ENCODE results near the gene RNPEPL1. TPM values are rescaled to one million over a fixed set of nuclear protein-coding genes. Genes with fewer than 3 reads are reported as not detected.

RNPEPL1 gene
- total RNA-seq, 2 donors from 2014 or later = 74.0 to 77.3 TPM

DNA sequence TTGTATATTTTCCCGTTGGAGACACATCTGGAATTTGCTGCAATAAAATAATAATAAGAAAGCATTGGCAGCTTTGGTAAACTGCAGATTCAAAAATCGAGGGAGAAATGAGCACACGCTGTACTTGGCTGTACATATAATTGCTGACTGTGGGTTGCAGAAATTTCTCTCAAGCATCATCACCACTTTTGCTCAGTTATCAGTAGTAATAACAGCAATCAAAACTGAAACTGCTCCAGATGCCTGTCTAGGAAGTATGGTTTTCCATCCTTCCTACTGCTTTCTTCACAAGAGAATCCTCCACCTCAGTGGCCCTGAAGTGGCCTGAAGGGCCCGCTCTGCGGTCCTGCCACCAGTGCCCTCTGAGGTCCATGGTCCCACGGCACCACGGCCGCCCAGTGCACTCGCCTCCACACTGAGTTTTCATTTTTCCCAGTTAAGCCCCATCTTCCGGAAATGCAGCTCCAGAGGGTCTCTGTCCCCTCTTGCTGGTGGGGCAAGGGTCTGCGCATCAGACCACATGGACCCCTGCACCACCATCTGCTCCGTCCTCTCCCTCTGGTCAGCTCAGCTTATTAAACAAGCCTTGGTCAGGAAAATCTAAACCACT is 4.2 kb upstream of the RNPEPL1 start:
- Mint-ChIP-seq H3K9me3 (no peaks in the 10 kb centered on the region), H3K27me3 (ENCODE audit: low read depth) (no peaks in the 10 kb centered on the region), H3K4me1 (ENCODE audit: low read depth) (peaks cover 67% of the 10 kb centered on the region), H3K36me3 (ENCODE audit: insufficient read depth in 2 of 2) (peaks cover 15 to 19% of the 10 kb centered on the region in 2 donors), H3K4me3 (peak overlapping the region; percentile 94 to 97), H3K27ac (peak overlapping the region; percentile 96)
- ATAC-seq (replicated peaks in 1 of 2) (no peak), DNase-seq (peak in 1 of 2 donors; percentile 3)

DNA sequence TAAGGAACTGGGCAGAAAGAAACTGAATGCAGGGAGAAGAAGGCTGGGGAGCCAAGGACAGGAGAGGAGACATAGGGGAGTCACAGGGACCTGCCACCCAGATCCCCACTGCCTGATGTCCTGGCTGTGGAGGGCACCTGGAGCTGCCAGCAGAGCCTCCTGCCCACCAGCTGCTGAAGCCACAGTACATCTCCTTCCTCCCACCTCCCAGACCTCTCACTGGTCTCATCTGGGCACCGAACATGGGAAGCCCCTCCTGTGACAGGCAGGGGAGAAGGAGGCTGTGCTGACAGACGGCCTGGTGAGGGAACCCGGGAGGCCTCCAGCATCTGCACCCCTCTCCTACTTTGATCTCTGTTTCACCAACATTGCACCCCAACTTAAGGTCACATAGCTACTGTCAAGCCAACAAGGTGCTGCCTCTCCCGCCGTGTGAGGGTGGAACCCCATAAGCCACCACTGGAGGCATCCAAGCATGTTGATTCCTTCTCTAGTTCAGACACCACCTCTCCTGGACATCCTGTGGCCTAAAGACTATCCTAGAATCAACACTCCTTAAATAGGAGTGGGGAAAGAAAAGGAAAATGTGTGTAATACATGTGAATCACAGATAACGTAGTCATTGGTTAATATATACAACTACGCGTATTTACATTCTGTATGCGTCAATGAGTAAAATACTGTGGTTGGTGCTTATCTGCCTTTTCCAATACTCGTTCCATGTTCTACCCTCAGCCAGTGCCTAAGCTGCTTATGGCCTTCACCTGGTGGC is 3.5 kb upstream of the RNPEPL1 start:
- H3K4me3 Mint-ChIP-seq = peak overlapping the region; percentile 94 to 97
- H3K9me3 Mint-ChIP-seq = no peaks in the 10 kb centered on the region
- peak; percentile 47 to 60 for DNase-seq
- H3K4me1 Mint-ChIP-seq (ENCODE audit: low read depth) = peaks cover 66% of the 10 kb centered on the region
- no peaks in the 10 kb centered on the region for H3K27me3 Mint-ChIP-seq (ENCODE audit: low read depth)
- H3K27ac Mint-ChIP-seq = peak overlapping the region; percentile 96
- peaks cover 15 to 18% of the 10 kb centered on the region in 2 donors for H3K36me3 Mint-ChIP-seq (ENCODE audit: insufficient read depth in 2 of 2)
- no peak for ATAC-seq (replicated peaks in 1 of 2)

DNA sequence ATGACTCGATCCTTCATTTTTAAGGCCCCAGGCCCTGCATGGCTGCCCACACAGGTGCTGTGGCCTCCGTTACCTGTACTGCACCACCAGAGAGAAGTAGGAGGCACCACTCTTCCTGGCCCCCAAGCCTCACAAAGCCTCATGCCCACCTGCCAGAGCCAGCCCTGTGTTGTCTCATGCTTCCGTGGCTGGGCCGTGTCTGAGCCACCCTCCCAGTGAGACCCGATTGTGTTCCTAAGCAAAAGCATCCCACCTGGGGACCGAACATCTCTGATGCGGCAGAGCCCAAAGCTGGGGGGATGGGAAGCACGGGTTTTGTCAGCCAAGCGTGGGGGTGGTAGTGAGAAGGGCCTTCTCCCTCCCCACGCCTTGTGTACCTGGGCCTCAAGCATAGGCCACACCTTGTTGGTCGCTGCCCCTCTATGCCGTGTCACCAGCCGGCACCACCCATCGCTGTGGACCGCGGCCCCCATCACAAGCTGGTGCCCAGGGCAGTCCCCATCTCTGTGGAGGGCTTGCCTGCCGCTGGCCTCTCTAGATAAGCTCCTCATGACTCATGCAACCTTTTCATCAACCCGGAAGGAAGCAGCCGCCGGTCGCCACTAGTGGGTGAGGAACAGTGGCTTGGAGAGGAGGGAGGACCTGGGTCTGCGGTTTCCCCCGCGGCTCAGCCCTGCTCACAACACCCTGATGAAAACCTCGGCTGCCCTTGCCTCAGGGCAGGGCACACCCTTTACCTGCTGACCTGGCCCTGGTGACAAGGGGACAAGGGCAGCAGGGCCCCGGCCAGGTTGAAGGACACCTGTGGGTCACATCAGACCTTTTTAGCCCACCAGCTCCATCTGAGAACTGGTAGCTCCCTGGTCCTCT is 2.7 kb upstream of the RNPEPL1 start:
- Mint-ChIP-seq H3K4me1 (ENCODE audit: low read depth) (peaks cover 72% of the 10 kb centered on the region), H3K36me3 (ENCODE audit: insufficient read depth in 2 of 2) (peaks cover 15 to 18% of the 10 kb centered on the region in 2 donors), H3K27ac (peak overlapping the region; percentile 96), H3K27me3 (ENCODE audit: low read depth) (no peaks in the 10 kb centered on the region), H3K9me3 (no peaks in the 10 kb centered on the region), H3K4me3 (peak overlapping the region; percentile 94 to 97)
- peak; percentile 93 to 95 for DNase-seq
- peak; percentile 62 to 66 for ATAC-seq (replicated peaks in 1 of 2)

- H3K9me3 Mint-ChIP-seq = no peaks in the 10 kb centered on the region
Measured at GRCh38 chr2:240566203-240567136, 1.8 kb upstream of the RNPEPL1 start.

GRCh38 chr2:240567137-240567871 is 980 bp upstream of the RNPEPL1 start:
- Mint-ChIP-seq H3K36me3 (ENCODE audit: insufficient read depth in 2 of 2) (peaks cover 10 to 14% of the 10 kb centered on the region in 2 donors), H3K4me3 (peak overlapping the region; percentile 94 to 97), H3K27me3 (ENCODE audit: low read depth) (no peaks in the 10 kb centered on the region), H3K27ac (peak overlapping the region; percentile 84), H3K9me3 (no peaks in the 10 kb centered on the region), H3K4me1 (ENCODE audit: low read depth) (peaks cover 73% of the 10 kb centered on the region)
- no peak for ATAC-seq (replicated peaks in 1 of 2)
- peak; percentile 35 to 52 for DNase-seq

More at GRCh38 chr2:240566203-240567136, 1.8 kb upstream of the RNPEPL1 start:
- H3K4me3 Mint-ChIP-seq = peak overlapping the region; percentile 94 to 97
- H3K27me3 Mint-ChIP-seq (ENCODE audit: low read depth) = no peaks in the 10 kb centered on the region
- peaks cover 14 to 16% of the 10 kb centered on the region in 2 donors for H3K36me3 Mint-ChIP-seq (ENCODE audit: insufficient read depth in 2 of 2)
- peaks cover 76% of the 10 kb centered on the region for H3K4me1 Mint-ChIP-seq (ENCODE audit: low read depth)
- peak; percentile 97 to 98 for DNase-seq
- peak overlapping the region; percentile 96 for H3K27ac Mint-ChIP-seq
- ATAC-seq (replicated peaks in 1 of 2) = peak; percentile 68 to 69

DNA sequence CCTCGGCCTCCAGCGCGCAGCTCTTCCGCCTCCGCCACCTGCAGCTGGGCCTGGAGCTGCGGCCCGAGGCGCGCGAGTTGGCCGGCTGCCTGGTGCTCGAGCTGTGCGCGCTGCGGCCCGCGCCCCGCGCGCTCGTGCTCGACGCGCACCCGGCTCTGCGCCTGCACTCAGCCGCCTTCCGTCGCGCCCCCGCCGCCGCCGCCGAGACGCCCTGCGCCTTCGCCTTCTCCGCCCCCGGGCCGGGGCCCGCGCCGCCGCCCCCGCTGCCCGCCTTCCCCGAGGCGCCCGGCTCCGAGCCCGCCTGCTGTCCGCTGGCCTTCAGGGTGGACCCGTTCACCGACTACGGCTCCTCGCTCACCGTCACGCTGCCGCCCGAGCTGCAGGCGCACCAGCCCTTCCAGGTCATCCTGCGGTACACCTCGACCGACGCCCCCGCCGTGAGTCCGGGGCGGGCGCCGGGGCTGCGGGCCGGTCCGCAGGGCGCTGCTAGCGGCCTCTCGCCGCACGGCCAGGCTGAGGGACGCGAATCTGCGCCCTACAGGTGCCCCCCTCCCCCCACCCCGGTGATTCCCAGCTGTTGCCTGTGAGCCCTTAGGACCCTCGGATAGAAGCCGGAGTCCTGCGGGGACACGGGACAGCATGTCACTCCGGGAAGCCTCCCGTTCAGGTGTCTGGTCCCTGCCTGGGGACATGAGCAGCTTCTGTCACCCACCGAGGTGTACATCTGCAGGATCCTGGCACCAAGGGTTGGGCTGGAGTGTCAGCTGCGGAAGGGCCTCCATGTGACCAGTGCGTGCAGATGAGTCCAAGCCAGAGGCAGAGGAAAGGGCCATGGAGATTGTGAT is 616 bp downstream of the RNPEPL1 start:
- Mint-ChIP-seq H3K4me1 (ENCODE audit: low read depth) (peaks cover 57% of the 10 kb centered on the region), H3K27me3 (ENCODE audit: low read depth) (no peaks in the 10 kb centered on the region), H3K36me3 (ENCODE audit: insufficient read depth in 2 of 2) (peaks cover 7 to 8% of the 10 kb centered on the region in 2 donors), H3K9me3 (no peaks in the 10 kb centered on the region), H3K27ac (peak overlapping the region; percentile 79), H3K4me3 (peak overlapping the region; percentile 83 to 88)
- ATAC-seq (replicated peaks in 1 of 2) = peak in 1 of 2 donors; percentile 2
- DNase-seq = peak; percentile 50 to 64

DNA sequence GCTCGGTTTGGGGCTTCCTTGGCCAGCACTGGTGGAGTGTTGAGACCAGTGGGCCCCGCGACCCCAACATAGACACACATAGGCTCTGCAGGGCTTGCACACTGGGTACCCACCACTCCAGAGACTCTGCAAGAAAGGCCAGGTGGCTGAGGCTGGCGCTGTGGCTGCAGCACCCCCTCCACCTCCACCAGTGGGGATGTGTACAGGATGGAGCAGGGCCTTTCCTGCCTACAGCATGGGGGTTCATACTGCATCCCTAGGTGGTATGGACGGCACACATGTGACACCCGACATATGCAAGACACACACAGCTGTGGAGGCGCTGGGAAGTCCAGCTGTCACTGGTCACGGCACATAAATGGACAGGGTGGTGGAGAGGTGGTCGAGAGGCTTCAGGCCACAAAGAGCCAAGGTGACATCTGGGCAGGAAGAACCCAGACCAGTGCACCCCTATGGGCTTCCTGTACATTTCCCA is 1.3 kb downstream of the RNPEPL1 start:
- ATAC-seq (replicated peaks in 1 of 2) (no peak), DNase-seq (no peak)
- Mint-ChIP-seq H3K4me3 (peak overlapping the region; percentile 83 to 88), H3K27me3 (ENCODE audit: low read depth) (no peaks in the 10 kb centered on the region), H3K27ac (peak overlapping the region; percentile 79), H3K9me3 (no peaks in the 10 kb centered on the region), H3K36me3 (ENCODE audit: insufficient read depth in 2 of 2) (peaks cover 5 to 8% of the 10 kb centered on the region in 2 donors), H3K4me1 (ENCODE audit: low read depth) (peaks cover 51% of the 10 kb centered on the region)

DNA sequence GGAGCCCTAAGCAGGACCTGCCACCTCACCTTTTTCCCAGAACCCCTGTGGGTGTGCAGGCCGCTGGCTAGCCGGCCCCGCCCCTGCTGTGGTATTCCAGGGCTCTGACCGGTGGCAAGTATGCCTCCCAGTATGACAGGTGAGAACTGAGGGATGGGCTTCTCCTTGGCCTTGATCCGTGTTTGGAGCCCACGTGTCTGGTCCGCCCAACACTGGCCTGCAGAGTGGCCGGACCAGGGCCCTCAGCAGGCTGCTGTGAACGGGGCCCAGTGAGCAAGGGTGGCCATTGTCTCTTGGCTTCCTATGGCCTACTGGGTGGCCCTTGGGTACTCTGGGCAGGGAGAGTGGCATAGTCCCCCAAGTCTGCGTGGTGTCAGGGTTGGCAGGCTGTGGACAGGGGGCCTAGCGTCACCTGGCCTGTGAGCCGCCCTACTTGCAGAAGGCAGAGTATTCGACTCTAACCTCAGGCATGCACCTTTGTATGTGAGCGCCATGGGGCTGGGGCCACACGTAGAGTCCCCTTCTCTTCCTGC is 1.8 kb downstream of the RNPEPL1 start:
- no peak for DNase-seq
- ATAC-seq (replicated peaks in 1 of 2) = no peak
- Mint-ChIP-seq H3K4me1 (ENCODE audit: low read depth) (peaks cover 46% of the 10 kb centered on the region), H3K27ac (no peak overlapping the region), H3K27me3 (ENCODE audit: low read depth) (no peaks in the 10 kb centered on the region), H3K4me3 (peak overlapping the region; percentile 83 to 88), H3K9me3 (no peaks in the 10 kb centered on the region), H3K36me3 (ENCODE audit: insufficient read depth in 2 of 2) (peaks cover 2 to 6% of the 10 kb centered on the region in 2 donors)

GRCh38 chr2:240570531-240571313 is 2.4 kb downstream of the RNPEPL1 start:
- H3K27ac Mint-ChIP-seq = peak overlapping the region; percentile 79
- DNase-seq = no peak
- H3K9me3 Mint-ChIP-seq = no peaks in the 10 kb centered on the region
- H3K4me3 Mint-ChIP-seq = no peak overlapping the region
- peaks cover 40% of the 10 kb centered on the region for H3K4me1 Mint-ChIP-seq (ENCODE audit: low read depth)
- no peak for ATAC-seq (replicated peaks in 1 of 2)
- no peaks in the 10 kb centered on the region for H3K27me3 Mint-ChIP-seq (ENCODE audit: low read depth)
- H3K36me3 Mint-ChIP-seq (ENCODE audit: insufficient read depth in 2 of 2) = peaks cover 2 to 6% of the 10 kb centered on the region in 2 donors

- H3K27me3 Mint-ChIP-seq (ENCODE audit: low read depth) = no peaks in the 10 kb centered on the region
- no peak overlapping the region for H3K4me3 Mint-ChIP-seq
- H3K4me1 Mint-ChIP-seq (ENCODE audit: low read depth) = peaks cover 40% of the 10 kb centered on the region
- DNase-seq (no peak), ATAC-seq (replicated peaks in 1 of 2) (no peak)
- peaks cover 2 to 6% of the 10 kb centered on the region in 2 donors for H3K36me3 Mint-ChIP-seq (ENCODE audit: insufficient read depth in 2 of 2)
- no peaks in the 10 kb centered on the region for H3K9me3 Mint-ChIP-seq
- no peak overlapping the region for H3K27ac Mint-ChIP-seq
Measured at GRCh38 chr2:240571314-240571973, 3.2 kb downstream of the RNPEPL1 start.
